GM12878 (cell line): ENCODE measurements around the gene NAV2. TPM values are rescaled to one million over a fixed set of nuclear protein-coding genes. Genes with fewer than 3 reads are reported as not detected.

Experiments
- ATAC-seq: fragments of 200-7000 bp; cut with Tn5 transposase; 3 replicates; pipeline ENCODE4 v1.9.1; 2020; ENCODE audit warnings: mild to moderate bottlenecking, moderate library complexity
- BruUV-seq: library from RNA; stranded (reverse); fragments of 400-500 nt; replicated peaks from 2 replicates; lab custom pipeline; 2021; lab: Mats Ljungman, UMichigan
- CTCF ChIA-PET: fragments of 300-600 bp; sonication (Branson Sonifier 250); formaldehyde crosslinking; extraction: SDS; loops from one replicate; lab custom pipeline; 2021; ENCODE audit warnings: inconsistent platforms; lab: Yijun Ruan, JAX
- POLR2A ChIA-PET: fragments of 350-600 bp; formaldehyde crosslinking; extraction: SDS; loops from one replicate; lab custom pipeline; 2021; ENCODE audit warnings: inconsistent platforms; lab: Charles Lee
- RAD21 ChIA-PET: fragments of 300-600 bp; sonication (Branson Sonifier 250); formaldehyde crosslinking; loops from one replicate; lab custom pipeline; 2023; ENCODE audit warnings: antibody characterized with exemption; ENCODE audit not compliant: unreplicated experiment; lab: Charles Lee
- SMC1A ChIA-PET: fragments of 300-600 bp; sonication (Branson Sonifier 250); formaldehyde crosslinking; loops from one replicate; lab custom pipeline; 2023; ENCODE audit not compliant: unreplicated experiment, uncharacterized antibody; lab: Charles Lee
- DNase-seq: peaks from one replicate; pipeline ENCODE4 v3.0.0-alpha.2; 2011; ENCODE audit warnings: low read depth, low spot score
- FAIRE-seq: peaks from 3 replicates; lab custom pipeline; 2011; peaks lifted over from hg19 to GRCh38; lab: Jason Lieb, UNC
- H2AFZ ChIP-seq: 2 replicates; pipeline ENCODE4 v1.6.0; 2011; ENCODE audit warnings: low read depth, low read length, control low read depth; ENCODE audit not compliant: control insufficient read depth
- H3K27ac ChIP-seq: 2 replicates; pipeline ENCODE4 v1.5.1; 2011; ENCODE audit warnings: control low read depth; ENCODE audit not compliant: control insufficient read depth, insufficient read depth
- H3K27me3 ChIP-seq, 2 experiments: replicated peaks in 1 of 2; 2 replicates each; pipeline versions ENCODE4 v1.6.0 to v1.6.1; 2011; ENCODE audit warnings: low read length in 1 of 2; ENCODE audit not compliant: control insufficient read depth in 2 of 2, insufficient read depth in 2 of 2
- H3K36me3 ChIP-seq, 2 experiments: 2 replicates each; pipeline ENCODE4 v1.5.1; 2011; ENCODE audit warnings: low read length in 1 of 2; ENCODE audit not compliant: control insufficient read depth in 2 of 2, insufficient read depth in 2 of 2
- H3K4me1 ChIP-seq: 2 replicates; pipeline ENCODE4 v1.6.1; 2011; ENCODE audit warnings: mild to moderate bottlenecking, low read length, moderate library complexity, mixed read lengths; ENCODE audit not compliant: control insufficient read depth, insufficient read depth
- H3K4me2 ChIP-seq: 2 replicates; pipeline ENCODE4 v1.6.0; 2011; ENCODE audit warnings: control low read depth; ENCODE audit not compliant: control insufficient read depth, insufficient read depth
- H3K4me3 ChIP-seq: fragments of 200-600 bp; sonication (generic); 2 replicates; pipeline ENCODE4 v1.5.1; 2016
- H3K79me2 ChIP-seq: 2 replicates; pipeline ENCODE4 v1.6.0; 2011; ENCODE audit warnings: low read length; ENCODE audit not compliant: control insufficient read depth, insufficient read depth
- H3K9ac ChIP-seq: 2 replicates; pipeline ENCODE4 v1.8.0; 2011; ENCODE audit warnings: low read length, control low read depth, mixed read lengths; ENCODE audit not compliant: control insufficient read depth, insufficient read depth
- H3K9me3 ChIP-seq: replicated peaks from 3 replicates; pipeline ENCODE4 v1.5.1; 2011; ENCODE audit warnings: mild to moderate bottlenecking, low read length; ENCODE audit not compliant: control insufficient read depth, insufficient read depth
- H4K20me1 ChIP-seq: 2 replicates; pipeline ENCODE4 v1.6.0; 2011; ENCODE audit not compliant: control insufficient read depth, insufficient read depth
- BCL3 ChIP-seq: IDR thresholded peaks from 2 replicates; pipeline ENCODE4 v1.6.1; 2011; ENCODE audit warnings: borderline replicate concordance, low read depth, mild to moderate bottlenecking, moderate library complexity, low read length; ENCODE audit not compliant: insufficient read depth, poor library complexity, severe bottlenecking
- E4F1 ChIP-seq: fragments of 450-650 bp; IDR thresholded peaks from 2 replicates; pipeline ENCODE4 v1.6.1; 2018; ENCODE audit warnings: borderline replicate concordance, mild to moderate bottlenecking; ENCODE audit not compliant: partially characterized antibody
- ESRRA ChIP-seq: IDR thresholded peaks from 2 replicates; pipeline ENCODE4 v1.6.1; 2012; ENCODE audit warnings: mild to moderate bottlenecking, low read length, improper control_type of control experiment
- RAD51 ChIP-seq: fragments of 450-650 bp; IDR thresholded peaks from 2 replicates; pipeline ENCODE4 v1.6.1; 2016; ENCODE audit warnings: moderate library complexity, mild to moderate bottlenecking, inconsistent platforms
- SREBF2 ChIP-seq: IDR thresholded peaks from 2 replicates; pipeline ENCODE4 v1.6.1; 2012; ENCODE audit warnings: mild to moderate bottlenecking, low read length
- STAT1 ChIP-seq: fragments of 450-650 bp; conservative IDR thresholded peaks from 2 replicates; pipeline ENCODE4 v1.6.1; 2014; ENCODE audit warnings: antibody characterized with exemption, mild to moderate bottlenecking
- YBX1 ChIP-seq: fragments of 450-650 bp; IDR thresholded peaks from 2 replicates; pipeline ENCODE4 v1.6.1; 2016; ENCODE audit warnings: antibody characterized with exemption
- YY1 ChIP-seq: IDR thresholded peaks from 2 replicates; pipeline ENCODE4 v1.6.1; 2011; ENCODE audit warnings: low read depth, mild to moderate bottlenecking, low read length
- WGBS: methylation state at CpG from one replicate; pipeline ENCODE4 v1.1.6; 2016; ENCODE audit warnings: low lambda C conversion rate; ENCODE audit not compliant: insufficient replicate concordance, insufficient coverage; ENCODE audit errors: missing lambda C conversion rate; 5-methylcytosine and 5-hydroxymethylcytosine counted together
- in situ Hi-C: fragments of 300-500 bp; cut with MboI; formaldehyde crosslinking; loops from 9 replicates; pipeline ENCODE4 v1.14.3; 2018; ENCODE audit warnings: mixed read lengths
- intact Hi-C: fragments of 100-400 bp; cut with micrococcal nuclease; formaldehyde crosslinking; loops from one replicate; pipeline ENCODE4 v1.14.2; 2022; ENCODE audit not compliant: unreplicated experiment
- polyA plus RNA-seq, 11 experiments: library from polyadenylated mRNA; depleted of rRNA in 4 of 11; unstranded in 6 of 11; stranded (reverse) in 5 of 11; fragments of >200 nt; fragmentation: Nextera tagmentation in 4 of 11; fragmentation: Illumina TruSeq in 1 of 11; extraction: Ambion mirVana in 4 of 11; extraction: Trizol in 1 of 11; gene quantifications; 1 replicate in 1 of 11; 2 replicates in 10 of 11; pipeline versions ENCODE4 v1.2.1 to v1.2.3, GENCODE V29; 2011 to 2016; ENCODE audit warnings: inconsistent platforms in 2 of 11, missing spikeins in 2 of 11, low read depth in 1 of 11
- total RNA-seq, 4 experiments: library from RNA; depleted of rRNA in 3 of 4; stranded (reverse); fragments of >200 nt in 3 of 4; fragmentation: Illumina TruSeq in 1 of 4; extraction: Trizol in 1 of 4; gene quantifications; 2 replicates each; pipeline versions ENCODE4 v1.2.1 to v1.2.3, GENCODE V29; 2013 to 2021

NAV2 gene
- total and polyA plus RNA-seq, 10 of the 15 experiments (the other 5 are each of a cell fraction or from before 2014, with no cell fraction given), result 0.35 to 6.1 (median 1.1) TPM

GRCh38 chr11:19697721-19698121 lies 14.9 kb upstream of the NAV2 start:
- RAD21 ChIA-PET, result no interaction called here
- no peaks in the 10 kb centered on the region for H3K36me3 ChIP-seq
- TF ChIP-seq E4F1 (no peak), ESRRA (no peak), YBX1 (no peak), YY1 (no peak), RAD51 (no peak), STAT1 (no peak), BCL3 (peak; percentile 37), SREBF2 (no peak)
- TF ChIP-seq, all 136 proteins: peak for 1
- in situ Hi-C loops (no loop called here), intact Hi-C loops (loop anchor here (5.0 kb wide), 1 partner anchor 50 kb away; no protein-coding TSS in a partner anchor)
- FAIRE-seq, result no peak
- no peaks in the 10 kb centered on the region for H3K4me1 ChIP-seq
- H3K9me3 ChIP-seq, result no peaks in the 10 kb centered on the region; the same call in 2 of the 3 replicates
- 24% methylated on average over 4 of the region's 4 CpGs for WGBS
- no peak for ATAC-seq
- CTCF ChIA-PET, result interaction anchor here (1.2 kb wide), 1 partner anchor 45 kb away, joined by 4 read pairs; no protein-coding TSS in a partner anchor
- H3K4me2 ChIP-seq, result no peak overlapping the region
- no peaks in the 10 kb centered on the region for H4K20me1 ChIP-seq
- SMC1A ChIA-PET, result no interaction called here
- peaks cover 0 to 2% of the 10 kb centered on the region in 2 experiments; a peak in 2 of 4 replicates for H3K27me3 ChIP-seq
- H3K79me2 ChIP-seq, result no peaks in the 10 kb centered on the region
- no peak overlapping the region for H3K4me3 ChIP-seq
- no peak overlapping the region for H3K27ac ChIP-seq
- no TSS peak for BruUV-seq
- no peak for DNase-seq
- no peak overlapping the region for H2AFZ ChIP-seq
- no peak overlapping the region for H3K9ac ChIP-seq
- POLR2A ChIA-PET, result no interaction called here
